ENCODE measurements around the gene PLCG2. TPM values are rescaled to one million over a fixed set of nuclear protein-coding genes. Genes with fewer than 3 reads are reported as not detected.

Gene PLCG2
- total RNA-seq, 1 experiment from 2014 or later: 6.0 TPM

GRCh38 chr16:81848306-81848853 lies 69.3 kb downstream of the PLCG2 start:
- no peak overlapping the region for H4K8ac ChIP-seq (replicated peaks; ENCODE audit: insufficient read length, low read depth, low read length)

More at GRCh38 chr16:81848306-81848853, 69.3 kb downstream of the PLCG2 start:
- H3K56ac ChIP-seq (ENCODE audit: insufficient read length, low read depth, low read length): no peak overlapping the region
- H3K79me2 ChIP-seq (ENCODE audit: insufficient read depth, low read length): no peaks in the 10 kb centered on the region
- no peaks in the 10 kb centered on the region; the same call in 1 of the 2 replicates for H3K4me1 ChIP-seq (ENCODE audit: insufficient read depth, low read length)
- no peak overlapping the region for H2BK120ac ChIP-seq (ENCODE audit: low read depth, low read length, poor library complexity, severe bottlenecking)
- DNase-seq: no peak
- Mint-ChIP-seq H3K4me1 (peaks cover 8% of the 10 kb centered on the region in 2 experiments), H3K27ac (no peak overlapping the region; a peak in 2 of 7 replicates), H3K27me3 (ENCODE audit: low read depth) (no peaks in the 10 kb centered on the region; the same call in 1 of the 2 replicates), H3K36me3 (ENCODE audit: insufficient read depth in 1 of 3, low read depth in 3 of 3) (no peaks in the 10 kb centered on the region; a peak in 1 of 7 replicates), H3K4me3 (no peak overlapping the region), H3K9me3 (no peaks in the 10 kb centered on the region)
- no peaks in the 10 kb centered on the region for H3K27me3 ChIP-seq (ENCODE audit: insufficient read depth, low read length)
- H2AK5ac ChIP-seq (ENCODE audit: insufficient read length, low read length): no peak overlapping the region
- no peaks in the 10 kb centered on the region for H3K79me1 ChIP-seq (ENCODE audit: insufficient read depth, low read depth, low read length, poor library complexity, severe bottlenecking)
- no peak overlapping the region for H4K91ac ChIP-seq (ENCODE audit: insufficient read length, low read depth, low read length)
- no peak overlapping the region for H3K4ac ChIP-seq (ENCODE audit: low read depth, low read length)
- H4K20me1 ChIP-seq (ENCODE audit: control insufficient read depth, insufficient read depth, insufficient read length): no peaks in the 10 kb centered on the region
- H2BK5ac ChIP-seq (ENCODE audit: insufficient read length, low read length): no peak overlapping the region
- H3K9me3 ChIP-seq (ENCODE audit: control insufficient read depth, low read depth, low read length): no peaks in the 10 kb centered on the region
- no peak overlapping the region for H2BK20ac ChIP-seq (ENCODE audit: low read depth, low read length, poor library complexity, severe bottlenecking)
- H2BK12ac ChIP-seq (ENCODE audit: insufficient read length, low read depth, low read length): no peak overlapping the region
- no peaks in the 10 kb centered on the region for H3K23me2 ChIP-seq (ENCODE audit: insufficient read length, low read depth, low read length, poor library complexity, severe bottlenecking)
- no peak overlapping the region for H3K9ac ChIP-seq (ENCODE audit: extremely low read depth, insufficient read length, low read length)
- H3K4me2 ChIP-seq (ENCODE audit: insufficient read depth, insufficient read length, low read length): no peak overlapping the region
- no peak overlapping the region for H4K5ac ChIP-seq (ENCODE audit: insufficient read length, low read depth, low read length)
- H2AFZ ChIP-seq (ENCODE audit: low read length): no peak overlapping the region
- H3K23ac ChIP-seq (ENCODE audit: insufficient read length, low read depth, low read length): no peak overlapping the region
- no peak overlapping the region for H3K18ac ChIP-seq (ENCODE audit: insufficient read length, low read depth, low read length)
- H3T11ph ChIP-seq (ENCODE audit: low read length): no peak overlapping the region
- H3K14ac ChIP-seq (ENCODE audit: insufficient read depth, low read length): no peak overlapping the region
- H3K27ac ChIP-seq (ENCODE audit: insufficient read length, low read depth, low read length): no peak overlapping the region
- TF ChIP-seq CTCF (conservative IDR thresholded peaks at IDR 0.05): no peak
- H2BK15ac ChIP-seq (ENCODE audit: low read depth, low read length): no peak overlapping the region
- WGBS (ENCODE audit: extremely low coverage, insufficient read length, low lambda C conversion rate): no CpG with 5 or more reads among the region's 4 CpGs
